HepG2 (cell line): ENCODE data around the gene CEP128.

Experiments
- ETV5 ChIP-seq: IDR thresholded peaks from 2 replicates; pipeline ENCODE4 v1.6.1; 2018; ENCODE audit warnings: missing biosample characterization, missing genetic modification reagents, inconsistent platforms, borderline replicate concordance
- JUN ChIP-seq: sonication (generic); formaldehyde crosslinking; IDR thresholded peaks from 2 replicates; pipeline ENCODE4 v1.4.0; 2020; ENCODE audit warnings: mild to moderate bottlenecking, missing genetic modification reagents
- NR2F2 ChIP-seq: IDR thresholded peaks from 2 replicates; pipeline ENCODE4 v1.6.1; 2012; ENCODE audit warnings: low read depth, inconsistent platforms, borderline replicate concordance
- ZNF232 ChIP-seq: sonication (generic); formaldehyde crosslinking; IDR thresholded peaks from 2 replicates; pipeline ENCODE4 v1.4.0; 2020; ENCODE audit warnings: missing genetic modification reagents, borderline replicate concordance
- ZNF274 ChIP-seq: sonication (generic); formaldehyde crosslinking; IDR thresholded peaks from 2 replicates; pipeline ENCODE4 v1.5.1; 2020; ENCODE audit warnings: mild to moderate bottlenecking, missing genetic modification reagents
- TF ChIP-seq, protein P1 (sequence below): IDR thresholded peaks from 2 replicates; pipeline ENCODE4 v1.6.1; 2012; ENCODE audit warnings: inconsistent platforms
- TF ChIP-seq, protein P2 (sequence below): sonication (generic); formaldehyde crosslinking; IDR thresholded peaks from 2 replicates; pipeline ENCODE4 v1.5.1; 2020; ENCODE audit warnings: missing genetic modification reagents, mild to moderate bottlenecking, borderline replicate concordance
- TF ChIP-seq, protein P3 (sequence below): sonication (generic); formaldehyde crosslinking; IDR thresholded peaks from 2 replicates; pipeline ENCODE4 v1.5.0; 2020; ENCODE audit warnings: mild to moderate bottlenecking, missing genetic modification reagents, moderate library complexity

DNA sequence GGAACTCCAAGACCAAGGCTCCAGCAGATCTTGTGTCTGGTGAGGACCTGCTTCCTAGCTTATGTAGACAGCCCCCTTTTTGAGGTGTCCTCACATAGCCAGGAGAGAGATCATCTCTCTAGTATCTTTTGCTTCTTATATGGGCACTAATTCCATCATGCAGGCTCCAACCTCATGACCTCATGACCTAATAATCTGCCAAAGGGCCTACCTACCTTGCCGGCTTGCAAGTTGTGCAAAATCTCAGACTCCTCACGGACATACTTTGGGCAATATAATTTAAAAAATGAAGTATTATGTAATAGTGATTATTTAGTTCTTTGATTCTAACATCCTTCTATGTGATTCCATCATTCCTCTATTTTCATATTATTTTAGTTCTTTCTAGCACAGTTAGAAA is 397.2 kb downstream of the CEP128 start:
- TF ChIP-seq NR2F2 (no peak), ZNF274 (CRISPR knock-in tag) (no peak), ZNF232 (CRISPR knock-in tag) (no peak), ETV5 (CRISPR knock-in tag) (no peak), JUN (CRISPR knock-in tag) (no peak)
- TF ChIP-seq, protein P1, sequence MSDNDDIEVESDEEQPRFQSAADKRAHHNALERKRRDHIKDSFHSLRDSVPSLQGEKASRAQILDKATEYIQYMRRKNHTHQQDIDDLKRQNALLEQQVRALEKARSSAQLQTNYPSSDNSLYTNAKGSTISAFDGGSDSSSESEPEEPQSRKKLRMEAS, result no peak
- TF ChIP-seq, protein P2, sequence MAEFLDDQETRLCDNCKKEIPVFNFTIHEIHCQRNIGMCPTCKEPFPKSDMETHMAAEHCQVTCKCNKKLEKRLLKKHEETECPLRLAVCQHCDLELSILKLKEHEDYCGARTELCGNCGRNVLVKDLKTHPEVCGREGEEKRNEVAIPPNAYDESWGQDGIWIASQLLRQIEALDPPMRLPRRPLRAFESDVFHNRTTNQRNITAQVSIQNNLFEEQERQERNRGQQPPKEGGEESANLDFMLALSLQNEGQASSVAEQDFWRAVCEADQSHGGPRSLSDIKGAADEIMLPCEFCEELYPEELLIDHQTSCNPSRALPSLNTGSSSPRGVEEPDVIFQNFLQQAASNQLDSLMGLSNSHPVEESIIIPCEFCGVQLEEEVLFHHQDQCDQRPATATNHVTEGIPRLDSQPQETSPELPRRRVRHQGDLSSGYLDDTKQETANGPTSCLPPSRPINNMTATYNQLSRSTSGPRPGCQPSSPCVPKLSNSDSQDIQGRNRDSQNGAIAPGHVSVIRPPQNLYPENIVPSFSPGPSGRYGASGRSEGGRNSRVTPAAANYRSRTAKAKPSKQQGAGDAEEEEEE (CRISPR knock-in tag), result no peak
- TF ChIP-seq, protein P3, sequence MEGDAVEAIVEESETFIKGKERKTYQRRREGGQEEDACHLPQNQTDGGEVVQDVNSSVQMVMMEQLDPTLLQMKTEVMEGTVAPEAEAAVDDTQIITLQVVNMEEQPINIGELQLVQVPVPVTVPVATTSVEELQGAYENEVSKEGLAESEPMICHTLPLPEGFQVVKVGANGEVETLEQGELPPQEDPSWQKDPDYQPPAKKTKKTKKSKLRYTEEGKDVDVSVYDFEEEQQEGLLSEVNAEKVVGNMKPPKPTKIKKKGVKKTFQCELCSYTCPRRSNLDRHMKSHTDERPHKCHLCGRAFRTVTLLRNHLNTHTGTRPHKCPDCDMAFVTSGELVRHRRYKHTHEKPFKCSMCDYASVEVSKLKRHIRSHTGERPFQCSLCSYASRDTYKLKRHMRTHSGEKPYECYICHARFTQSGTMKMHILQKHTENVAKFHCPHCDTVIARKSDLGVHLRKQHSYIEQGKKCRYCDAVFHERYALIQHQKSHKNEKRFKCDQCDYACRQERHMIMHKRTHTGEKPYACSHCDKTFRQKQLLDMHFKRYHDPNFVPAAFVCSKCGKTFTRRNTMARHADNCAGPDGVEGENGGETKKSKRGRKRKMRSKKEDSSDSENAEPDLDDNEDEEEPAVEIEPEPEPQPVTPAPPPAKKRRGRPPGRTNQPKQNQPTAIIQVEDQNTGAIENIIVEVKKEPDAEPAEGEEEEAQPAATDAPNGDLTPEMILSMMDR (CRISPR knock-in tag), result no peak
